GM21360 (cell line): ENCODE results near the gene SPTBN4.
A peak's percentile ranks its signal among the peaks of the same experiment; 100 is the strongest.
"Not testable (repeated sequence)": the region's sequence is repeated elsewhere in the genome, so short reads cannot be mapped to it uniquely, and the experiment has no call there.

ENCODE experiments used
- ATAC-seq: cut with Tn5 transposase; IDR thresholded peaks from one replicate; pipeline ENCODE4 v1.9.1; 2021; ENCODE audit warnings: mild to moderate bottlenecking, moderate library complexity; ENCODE audit not compliant: unreplicated experiment

The SPTBN4 gene

DNA sequence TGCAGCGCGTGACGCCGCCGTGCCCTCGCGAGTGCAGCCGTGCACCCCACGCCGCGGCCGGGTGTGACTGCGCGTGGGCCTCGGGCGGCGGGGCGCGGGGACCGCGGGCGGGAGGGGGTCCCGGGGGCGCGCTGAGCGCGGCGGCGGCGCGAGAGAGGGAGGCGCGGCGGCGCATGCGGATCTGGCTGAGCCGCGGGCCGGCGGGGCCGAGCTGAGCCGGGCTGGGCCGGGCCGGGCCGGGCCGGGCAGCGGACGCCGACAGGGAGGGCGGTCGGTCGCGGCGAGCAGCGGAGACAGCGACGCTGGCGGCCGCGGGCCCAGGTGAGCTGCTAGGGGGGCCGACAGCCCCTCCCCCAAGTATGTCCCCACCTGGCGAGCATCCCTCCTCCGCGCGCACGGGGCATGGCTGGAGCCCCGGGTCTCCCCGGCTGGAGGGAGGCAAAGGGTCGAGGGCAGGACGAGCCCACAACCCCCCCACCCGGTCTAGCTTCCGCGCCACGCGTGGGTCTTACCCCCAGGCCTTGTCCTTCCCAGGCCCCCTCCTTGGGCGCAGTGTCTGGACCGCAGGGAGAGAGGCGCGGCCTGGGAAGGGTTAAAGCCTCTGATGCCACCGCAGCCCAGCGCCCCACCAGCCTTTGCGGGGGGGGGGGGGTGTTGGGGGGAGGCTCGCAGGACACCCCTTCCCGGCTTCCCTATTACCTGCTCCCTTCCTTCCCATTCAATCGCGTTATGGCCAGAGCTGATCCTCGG is at the start of gene SPTBN4:
SPTBN4 (plus strand) TSS at position 17 of the 750 bp plus-strand sequence. CDS start 5,621 bp downstream, outside the sequence.
- ATAC-seq = no peak

- ATAC-seq = no peak
Measured at GRCh38 chr19:40417643-40417981, 49.2 kb upstream of the SPTBN4 start.

GRCh38 chr19:40418040-40418439 is 48.8 kb upstream of the SPTBN4 start:
- ATAC-seq = no peak

DNA sequence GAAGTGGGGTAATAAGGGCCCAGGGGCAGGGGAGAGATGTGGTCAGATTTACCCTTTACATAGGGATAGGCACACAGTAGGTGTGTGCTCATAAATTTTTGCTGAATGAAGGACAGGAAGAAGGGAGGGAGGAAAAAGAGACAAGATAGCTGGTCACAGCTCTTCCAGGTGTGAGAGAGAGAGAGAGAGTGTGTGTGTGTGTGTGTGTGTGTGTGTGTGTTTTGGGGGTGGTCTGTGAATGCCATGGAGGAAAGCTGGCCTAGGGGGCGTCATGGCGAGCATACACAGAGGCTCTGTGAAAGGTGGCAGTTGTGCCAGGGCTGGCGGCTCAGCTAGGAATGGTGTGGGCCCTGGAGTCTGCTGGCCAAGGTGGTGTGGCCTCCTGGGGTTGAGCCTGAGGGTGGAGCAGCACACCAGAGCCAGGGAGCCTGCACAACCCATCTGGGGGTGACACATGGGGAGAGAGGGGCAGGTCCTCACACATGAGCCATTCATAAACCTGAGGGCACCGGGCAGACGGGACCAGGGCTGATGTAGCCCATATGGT is 47.7 kb upstream of the SPTBN4 start:
- no peak for ATAC-seq

DNA sequence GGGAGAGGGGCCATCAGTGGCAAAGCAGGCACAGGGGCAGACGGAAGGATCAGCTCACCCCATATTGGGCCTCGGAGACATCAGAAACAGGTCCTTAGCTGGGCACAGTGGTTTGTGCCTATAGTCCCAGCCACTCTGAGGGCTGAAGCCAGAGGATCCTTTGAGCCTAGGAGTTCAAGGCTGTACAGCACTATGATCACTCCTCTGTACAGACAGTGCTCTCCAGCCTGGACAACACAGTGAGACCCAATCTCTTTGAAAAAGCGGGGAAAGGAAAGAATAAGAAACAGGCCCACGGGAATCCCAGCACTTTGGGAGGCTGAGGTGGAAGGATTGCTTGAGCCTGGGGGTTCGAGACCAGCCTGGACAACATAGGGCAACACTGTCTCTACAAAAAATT is 47.0 kb upstream of the SPTBN4 start:
- no peak for ATAC-seq

DNA sequence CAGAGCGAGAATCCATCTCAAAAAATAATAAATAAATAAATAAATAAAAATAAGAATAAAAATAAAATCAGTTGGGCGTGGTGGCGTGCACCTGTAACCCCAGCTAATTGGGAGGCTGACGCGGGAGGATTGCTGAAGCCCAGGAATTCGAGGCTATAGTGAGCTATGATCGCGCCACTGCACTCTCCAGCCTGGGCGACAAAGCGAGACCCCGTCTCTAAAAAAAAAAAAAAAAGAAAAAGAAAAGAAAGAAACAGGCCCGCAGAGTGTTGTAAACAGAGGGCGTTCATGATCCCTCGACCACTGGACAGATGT is 46.4 kb upstream of the SPTBN4 start:
- no peak for ATAC-seq

GRCh38 chr19:40420766-40421765 is 45.7 kb upstream of the SPTBN4 start:
- no peak for ATAC-seq

DNA sequence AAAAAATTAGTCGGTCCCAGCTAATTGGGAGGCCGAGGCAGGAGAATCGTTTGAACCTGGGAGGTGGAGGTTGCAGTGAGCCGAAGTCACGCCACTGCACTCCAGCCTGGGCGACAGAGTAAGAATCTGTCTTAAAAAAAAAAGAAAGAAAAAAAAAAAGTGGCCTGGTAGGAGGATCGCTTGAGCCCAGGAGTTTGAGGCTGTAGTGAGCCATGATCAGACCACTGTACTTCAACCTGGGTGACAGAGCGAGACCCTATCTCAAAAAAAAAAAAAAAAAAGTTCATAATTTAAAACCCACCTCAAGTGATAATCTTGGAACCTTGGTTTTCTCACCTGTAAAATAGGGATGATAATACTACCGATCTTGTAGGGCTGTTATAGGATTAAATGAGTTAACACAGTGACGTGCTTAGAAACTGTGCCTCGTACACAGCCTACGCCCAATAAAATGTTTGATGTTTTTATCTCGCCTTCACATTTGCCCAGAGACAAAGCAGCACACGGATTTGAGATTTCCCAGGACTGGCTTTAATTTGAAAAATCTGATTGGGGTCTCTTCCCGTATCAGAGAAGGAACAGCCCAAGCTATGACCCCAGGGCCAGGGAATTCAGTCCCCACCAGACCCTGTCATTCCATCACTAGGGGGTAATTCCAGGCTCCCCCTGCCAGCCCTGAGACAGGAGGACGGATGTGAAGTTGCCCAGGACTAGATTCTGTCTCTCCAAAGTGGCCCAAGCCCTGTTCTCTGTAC is 44.6 kb upstream of the SPTBN4 start:
- ATAC-seq = no peak

- no peak for ATAC-seq
Measured at GRCh38 chr19:40422748-40423566, 43.8 kb upstream of the SPTBN4 start.

DNA sequence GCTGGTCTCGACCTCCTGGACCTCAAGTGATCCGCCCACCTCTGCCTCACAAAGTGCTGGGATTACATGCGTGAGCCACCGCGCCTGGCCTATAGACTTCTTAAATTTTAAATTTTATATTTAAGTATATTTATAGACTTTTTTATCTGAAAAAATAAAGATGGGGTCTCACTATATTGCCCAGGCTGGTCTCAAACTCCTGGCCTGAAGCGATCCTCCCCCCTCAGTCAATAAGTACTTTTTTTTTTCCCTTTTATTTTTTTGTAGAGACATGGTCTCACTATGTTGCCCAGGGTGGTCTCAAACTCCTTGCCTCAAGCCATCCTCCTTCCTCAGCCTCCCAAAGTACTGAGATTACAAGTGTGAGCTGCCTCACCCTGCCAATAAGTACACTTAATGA is 42.9 kb upstream of the SPTBN4 start:
- no peak for ATAC-seq

DNA sequence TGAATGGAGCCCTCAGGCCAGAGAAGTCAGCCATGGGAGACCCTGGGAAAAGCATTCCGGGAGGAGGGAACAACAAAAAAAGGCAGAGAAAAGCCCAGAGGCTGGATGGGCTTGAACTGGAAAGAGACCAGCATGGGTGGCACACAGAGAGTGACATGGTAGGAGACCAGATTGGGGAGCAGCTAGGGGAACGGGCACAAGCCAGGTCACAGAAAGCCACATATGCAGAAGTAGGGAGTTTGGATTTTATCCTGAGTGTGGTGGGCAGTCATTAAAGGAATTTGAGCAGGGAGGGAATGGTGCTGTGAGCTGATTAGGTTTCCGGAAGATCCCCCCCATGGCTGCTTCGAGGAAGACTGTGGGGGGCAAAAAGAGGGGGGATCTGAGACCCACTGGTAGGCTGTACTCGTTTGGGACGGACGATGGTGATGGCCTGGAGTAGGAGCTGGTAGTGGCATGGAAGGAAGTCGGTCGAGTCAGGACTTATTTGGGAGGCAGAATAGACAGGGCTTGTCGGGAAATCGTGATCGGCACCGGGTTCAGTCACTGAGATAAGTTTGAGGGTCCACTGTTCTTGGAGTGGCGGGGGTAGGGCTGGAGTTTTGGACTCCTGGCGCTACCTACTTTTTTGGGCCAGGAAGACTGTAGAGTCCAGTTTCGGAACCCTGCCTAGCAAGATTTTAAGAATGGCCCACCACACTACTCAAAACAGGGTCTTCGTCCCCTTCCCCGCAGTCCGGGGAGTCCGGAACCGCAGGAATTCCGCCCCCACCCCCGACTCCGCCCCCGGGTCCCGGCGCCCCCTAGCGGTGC is 42.0 kb upstream of the SPTBN4 start:
- ATAC-seq = no peak

DNA sequence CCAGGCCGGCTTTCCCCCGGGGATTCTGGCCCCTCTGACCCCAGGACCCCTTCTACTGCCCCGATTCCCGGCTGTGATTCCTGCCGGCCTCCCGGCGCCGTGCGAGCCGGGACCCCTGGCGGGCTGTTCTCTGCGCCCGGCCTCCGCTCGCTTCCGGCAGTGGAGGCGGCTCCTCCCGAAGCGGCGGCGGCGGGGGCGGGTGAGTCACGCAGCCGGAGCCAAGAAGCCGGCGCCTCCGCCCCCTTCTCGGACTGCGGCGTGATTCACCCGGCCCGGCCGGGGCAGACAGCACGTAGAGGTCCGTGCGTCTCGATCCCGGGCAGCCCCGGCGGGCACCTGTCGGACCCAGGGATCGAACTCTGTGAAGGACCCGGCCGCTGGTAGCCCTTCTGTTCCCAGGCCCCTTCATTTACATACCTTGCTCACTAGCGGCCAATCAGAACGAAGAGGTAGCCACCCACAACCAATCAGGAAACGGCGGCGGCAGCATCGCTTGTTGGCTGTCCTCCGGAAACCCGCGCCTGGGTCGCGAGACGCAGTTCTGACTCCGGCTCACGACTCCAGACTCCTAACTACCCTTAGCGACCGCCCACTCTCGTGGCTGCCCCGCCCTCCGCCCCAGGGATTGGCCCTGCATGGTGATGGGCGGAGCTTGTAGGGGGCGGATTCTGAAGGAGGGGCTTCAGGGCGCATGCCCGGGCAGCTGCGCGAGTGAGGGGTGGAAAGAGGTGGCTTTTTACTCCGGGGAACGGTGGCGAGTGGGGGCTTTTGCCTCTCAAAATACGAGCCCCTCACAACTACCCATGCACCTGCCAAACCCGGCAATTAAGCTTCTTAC is 41.1 kb upstream of the SPTBN4 start, which contains the start of gene SERTAD1:
SERTAD1 (minus strand) TSS at position 543 of the 838 bp plus-strand sequence. CDS start 2,446 bp downstream, outside the sequence.
- ATAC-seq = peak; percentile 73

GRCh38 chr19:40428197-40428596 is 38.6 kb upstream of the SPTBN4 start:
- ATAC-seq = not testable (repeated sequence)

- not testable (repeated sequence) for ATAC-seq
Measured at GRCh38 chr19:40430242-40430641, 36.6 kb upstream of the SPTBN4 start.

DNA sequence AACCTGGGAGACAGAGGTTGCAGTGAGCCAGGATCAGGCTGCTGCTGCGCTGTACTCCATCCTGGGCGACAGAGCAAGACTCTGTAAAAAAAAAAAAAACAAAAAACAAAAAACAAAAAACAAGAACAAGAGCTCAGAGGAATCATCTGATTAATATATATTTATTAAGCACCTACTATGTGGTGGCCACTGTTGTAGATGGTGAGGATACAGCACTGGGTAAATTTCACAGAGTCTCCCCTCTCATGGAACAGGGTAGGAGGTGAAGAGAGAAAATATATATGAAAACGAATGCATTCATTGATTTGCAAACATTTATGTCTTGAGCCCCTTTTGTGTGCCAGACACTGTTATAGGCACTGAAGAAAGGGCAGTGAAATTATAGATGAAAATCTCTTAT is 35.1 kb upstream of the SPTBN4 start:
- ATAC-seq = no peak

- ATAC-seq = not testable (repeated sequence)
Measured at GRCh38 chr19:40432760-40433159, 34.0 kb upstream of the SPTBN4 start.

DNA sequence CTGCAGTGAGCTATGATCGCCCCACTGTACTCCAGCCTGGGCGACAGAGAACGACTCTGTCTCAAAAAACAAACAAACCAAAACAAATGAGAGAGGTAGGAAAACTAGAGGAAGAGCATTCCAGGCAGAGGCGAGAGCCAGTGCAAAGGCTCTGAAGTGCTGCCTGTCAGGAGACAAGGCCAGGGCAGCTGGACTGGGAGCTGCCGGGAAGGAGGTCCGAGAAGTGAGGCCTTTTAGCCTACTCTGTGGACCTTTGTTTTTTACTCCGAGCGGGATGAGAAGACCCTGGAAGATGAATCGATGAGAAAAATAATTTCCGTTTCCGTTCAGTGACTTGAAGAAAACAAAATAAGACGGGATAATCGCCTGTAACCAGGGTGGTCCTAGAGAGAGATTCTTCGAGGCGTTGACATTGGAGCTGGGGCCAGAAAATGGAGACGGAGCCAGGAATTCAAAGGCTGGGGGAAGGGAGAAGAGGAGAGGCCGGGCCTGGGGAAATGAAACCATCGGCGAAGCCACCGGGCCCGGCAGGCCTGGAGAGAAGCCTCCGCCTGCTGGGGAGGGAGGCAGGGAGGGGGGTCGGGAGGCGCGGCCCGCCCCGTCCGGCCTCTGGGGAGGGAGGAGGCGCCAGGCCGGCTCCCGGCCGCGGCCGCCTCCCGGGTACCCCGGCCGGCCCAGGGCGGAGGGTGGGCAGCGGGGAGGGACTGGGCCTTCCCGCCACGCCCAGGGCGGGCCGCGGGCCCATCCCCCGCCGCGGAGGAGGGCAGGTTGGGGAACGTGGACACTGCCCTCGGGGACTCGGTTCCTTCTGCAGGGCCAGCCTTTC is 33.2 kb upstream of the SPTBN4 start:
- peak; percentile 64 for ATAC-seq
